H9 (cell line): ENCODE measurements around the gene COA7. TPM values are rescaled to one million over a fixed set of nuclear protein-coding genes. Genes with fewer than 3 reads are reported as not detected.

Source experiments
- DNase-seq: peaks from one replicate; pipeline ENCODE4 v3.0.0-alpha.2; 2017
- H2AFZ ChIP-seq: one replicate; pipeline ENCODE4 v1.6.1; 2013; ENCODE audit warnings: mild to moderate bottlenecking, low read length, control low read depth, moderate library complexity
- H2AK5ac ChIP-seq: 2 replicates; pipeline ENCODE4 v1.6.1; 2013; ENCODE audit warnings: low read length, control low read depth, mixed read lengths; ENCODE audit not compliant: insufficient read length
- H2BK120ac ChIP-seq: one replicate; pipeline ENCODE4 v1.6.1; 2013; ENCODE audit warnings: low read depth, mild to moderate bottlenecking, low read length, control low read depth, inconsistent platforms; ENCODE audit not compliant: poor library complexity, severe bottlenecking
- H2BK12ac ChIP-seq: 2 replicates; pipeline ENCODE4 v1.6.1; 2013; ENCODE audit warnings: low read length, control low read depth, mixed read lengths, low read depth; ENCODE audit not compliant: insufficient read length
- H2BK15ac ChIP-seq: 2 replicates; pipeline ENCODE4 v1.6.1; 2013; ENCODE audit warnings: low read depth, low read length, control low read depth
- H2BK20ac ChIP-seq: one replicate; pipeline ENCODE4 v1.6.1; 2013; ENCODE audit warnings: low read depth, mild to moderate bottlenecking, low read length, control low read depth, inconsistent platforms; ENCODE audit not compliant: poor library complexity, severe bottlenecking
- H2BK5ac ChIP-seq: 2 replicates; pipeline ENCODE4 v1.6.1; 2013; ENCODE audit warnings: low read length, control low read depth, mixed read lengths; ENCODE audit not compliant: insufficient read length
- H3K14ac ChIP-seq: 2 replicates; pipeline ENCODE4 v1.6.1; 2013; ENCODE audit warnings: low read length, control low read depth; ENCODE audit not compliant: insufficient read depth
- H3K18ac ChIP-seq: 2 replicates; pipeline ENCODE4 v1.6.1; 2013; ENCODE audit warnings: low read depth, mild to moderate bottlenecking, mixed read lengths, low read length, control low read depth; ENCODE audit not compliant: insufficient read length
- H3K23ac ChIP-seq: 2 replicates; pipeline ENCODE4 v1.6.1; 2013; ENCODE audit warnings: low read length, control low read depth, mixed read lengths, low read depth; ENCODE audit not compliant: insufficient read length
- H3K23me2 ChIP-seq: 2 replicates; pipeline ENCODE4 v1.6.1; 2013; ENCODE audit warnings: low read depth, mild to moderate bottlenecking, mixed read lengths, low read length, control low read depth; ENCODE audit not compliant: insufficient read length, poor library complexity, severe bottlenecking
- H3K27ac ChIP-seq: 2 replicates; pipeline ENCODE4 v1.5.1; 2013; ENCODE audit warnings: low read length, control low read depth, mixed read lengths, low read depth; ENCODE audit not compliant: insufficient read length
- H3K27me3 ChIP-seq: 2 replicates; pipeline ENCODE4 v1.6.1; 2013; ENCODE audit warnings: low read length, control low read depth, inconsistent platforms; ENCODE audit not compliant: insufficient read depth
- H3K4ac ChIP-seq: 2 replicates; pipeline ENCODE4 v1.6.1; 2013; ENCODE audit warnings: low read depth, mild to moderate bottlenecking, control low read depth, inconsistent platforms, low read length, moderate library complexity
- H3K4me1 ChIP-seq: 2 replicates; pipeline ENCODE4 v1.6.1; 2013; ENCODE audit warnings: low read length, control low read depth, inconsistent platforms; ENCODE audit not compliant: insufficient read depth
- H3K4me2 ChIP-seq: 2 replicates; pipeline ENCODE4 v1.6.1; 2013; ENCODE audit warnings: low read length, control low read depth, mixed read lengths; ENCODE audit not compliant: insufficient read length, insufficient read depth
- H3K56ac ChIP-seq: 2 replicates; pipeline ENCODE4 v1.6.1; 2013; ENCODE audit warnings: low read depth, mild to moderate bottlenecking, mixed read lengths, low read length, control low read depth; ENCODE audit not compliant: insufficient read length
- H3K79me1 ChIP-seq: 2 replicates; pipeline ENCODE4 v1.6.1; 2013; ENCODE audit warnings: low read depth, mild to moderate bottlenecking, moderate library complexity, low read length, control low read depth, inconsistent platforms; ENCODE audit not compliant: insufficient read depth, poor library complexity, severe bottlenecking
- H3K79me2 ChIP-seq: 2 replicates; pipeline ENCODE4 v1.6.1; 2013; ENCODE audit warnings: low read length, control low read depth, inconsistent platforms; ENCODE audit not compliant: insufficient read depth
- H3K9ac ChIP-seq: 2 replicates; pipeline ENCODE4 v1.6.1; 2013; ENCODE audit warnings: low read length, control low read depth, mixed read lengths; ENCODE audit not compliant: insufficient read length; ENCODE audit errors: extremely low read depth
- H3K9me3 ChIP-seq: one replicate; pipeline ENCODE4 v1.6.1; 2013; ENCODE audit warnings: low read depth, low read length, inconsistent platforms; ENCODE audit not compliant: control insufficient read depth
- H3T11ph ChIP-seq: one replicate; pipeline ENCODE4 v1.6.1; 2013; ENCODE audit warnings: mild to moderate bottlenecking, low read length, control low read depth, inconsistent platforms
- H4K20me1 ChIP-seq: one replicate; pipeline ENCODE4 v1.6.1; 2013; ENCODE audit not compliant: control insufficient read depth, insufficient read length, insufficient read depth
- H4K5ac ChIP-seq: 2 replicates; pipeline ENCODE4 v1.6.1; 2013; ENCODE audit warnings: low read depth, mild to moderate bottlenecking, mixed read lengths, low read length, control low read depth; ENCODE audit not compliant: insufficient read length
- H4K8ac ChIP-seq: replicated peaks from 2 replicates; pipeline ENCODE4 v1.6.1; 2013; ENCODE audit warnings: low read length, control low read depth, mixed read lengths, low read depth; ENCODE audit not compliant: insufficient read length
- H4K91ac ChIP-seq: 2 replicates; pipeline ENCODE4 v1.6.1; 2013; ENCODE audit warnings: low read depth, mild to moderate bottlenecking, moderate library complexity, mixed read lengths, low read length, control low read depth; ENCODE audit not compliant: insufficient read length
- H3K27ac Mint-ChIP-seq, 3 experiments: 2 replicates in 2 of 3; 3 replicates in 1 of 3; pipeline ENCODE4 v1.8.0; 2020 to 2021; ENCODE audit warnings: mixed read lengths in 3 of 3, mild to moderate bottlenecking in 1 of 3, moderate library complexity in 1 of 3
- H3K27me3 Mint-ChIP-seq: 2 replicates; pipeline ENCODE4 v1.8.0; 2021; ENCODE audit warnings: low read depth, mild to moderate bottlenecking, moderate library complexity, mixed read lengths
- H3K36me3 Mint-ChIP-seq, 3 experiments: 2 replicates in 2 of 3; 3 replicates in 1 of 3; pipeline ENCODE4 v1.8.0; 2020 to 2021; ENCODE audit warnings: low read depth in 3 of 3, mixed read lengths in 3 of 3; ENCODE audit not compliant: insufficient read depth in 1 of 3
- H3K4me1 Mint-ChIP-seq, 2 experiments: 2 replicates each; pipeline ENCODE4 v1.8.0; 2020; ENCODE audit warnings: mixed read lengths in 2 of 2
- H3K4me3 Mint-ChIP-seq, 2 experiments: 2 replicates in 1 of 2; 3 replicates in 1 of 2; pipeline ENCODE4 v1.8.0; 2020 to 2021; ENCODE audit warnings: mild to moderate bottlenecking in 2 of 2, mixed read lengths in 2 of 2, moderate library complexity in 1 of 2
- H3K9me3 Mint-ChIP-seq, 2 experiments: 2 replicates in 1 of 2; 3 replicates in 1 of 2; pipeline ENCODE4 v1.8.0; 2020; ENCODE audit warnings: mild to moderate bottlenecking in 2 of 2, mixed read lengths in 2 of 2, moderate library complexity in 1 of 2
- WGBS: extraction: QIAGEN DNeasy Blood & Tissue Kit; methylation state at CpG from one replicate; pipeline ENCODE4 v1.1.7; 2013; ENCODE audit warnings: missing lambda C conversion rate, low lambda C conversion rate, mixed read lengths; ENCODE audit not compliant: insufficient read length; ENCODE audit errors: extremely low coverage; 5-methylcytosine and 5-hydroxymethylcytosine counted together
- total RNA-seq: library from RNA; stranded (reverse); gene quantifications from 2 replicates; pipeline ENCODE4 v1.2.1, GENCODE V29; 2021
- TF ChIP-seq, protein P1 (sequence below): fragments of 200-600 bp; sonication (generic); conservative IDR thresholded peaks from 3 replicates; pipeline ENCODE4 v1.8.0; 2021; ENCODE audit warnings: antibody characterized with exemption, mild to moderate bottlenecking

The COA7 gene
- total RNA-seq, 1 experiment from 2014 or later, result 69.1 TPM

DNA sequence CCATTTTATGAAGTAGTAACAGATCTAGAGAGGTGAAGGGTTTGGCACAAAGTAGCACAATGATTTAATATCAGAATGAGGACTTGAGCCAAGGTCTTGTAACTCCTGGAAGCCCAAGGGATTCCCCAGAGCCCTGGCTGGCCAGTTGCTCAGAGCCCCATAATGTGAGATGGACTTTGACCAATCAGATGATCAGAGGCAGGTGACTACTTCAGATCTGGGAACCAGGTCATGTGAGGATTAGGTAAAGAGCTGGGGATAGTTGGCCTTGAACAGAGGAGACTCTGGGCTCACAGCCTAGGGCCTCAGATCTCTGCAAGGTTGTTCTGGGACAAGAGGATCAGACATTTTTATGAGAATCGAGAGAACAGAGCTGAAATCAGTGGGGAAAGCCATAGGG is 46.2 kb downstream of the COA7 start:
- Histone ChIP-seq H3T11ph (no peak overlapping the region), H3K79me2 (no peaks in the 10 kb centered on the region), H3K9me3 (no peaks in the 10 kb centered on the region), H2BK12ac (no peak overlapping the region), H3K14ac (no peak overlapping the region), H4K91ac (no peak overlapping the region), H3K23me2 (no peaks in the 10 kb centered on the region), H2AK5ac (no peak overlapping the region), H2BK120ac (no peak overlapping the region), H4K20me1 (no peaks in the 10 kb centered on the region), H3K4ac (no peak overlapping the region), H3K56ac (no peak overlapping the region), H3K23ac (no peak overlapping the region), H3K9ac (no peak overlapping the region), H3K27me3 (no peaks in the 10 kb centered on the region), H3K79me1 (no peaks in the 10 kb centered on the region), H3K4me1 (no peaks in the 10 kb centered on the region), H2BK5ac (no peak overlapping the region), H2AFZ (no peak overlapping the region), H3K4me2 (no peak overlapping the region), H2BK20ac (no peak overlapping the region), H4K5ac (no peak overlapping the region), H3K27ac (no peak overlapping the region), H2BK15ac (no peak overlapping the region), H4K8ac (no peak overlapping the region), H3K18ac (no peak overlapping the region)
- Mint-ChIP-seq H3K4me3 (no peak overlapping the region), H3K36me3 (no peaks in the 10 kb centered on the region), H3K9me3 (no peaks in the 10 kb centered on the region), H3K27me3 (peaks cover 2% of the 10 kb centered on the region; the same call in 1 of the 2 replicates), H3K27ac (no peak overlapping the region), H3K4me1 (peaks cover 0 to 6% of the 10 kb centered on the region in 2 experiments; a peak in 2 of 4 replicates)
- TF ChIP-seq, protein P1, sequence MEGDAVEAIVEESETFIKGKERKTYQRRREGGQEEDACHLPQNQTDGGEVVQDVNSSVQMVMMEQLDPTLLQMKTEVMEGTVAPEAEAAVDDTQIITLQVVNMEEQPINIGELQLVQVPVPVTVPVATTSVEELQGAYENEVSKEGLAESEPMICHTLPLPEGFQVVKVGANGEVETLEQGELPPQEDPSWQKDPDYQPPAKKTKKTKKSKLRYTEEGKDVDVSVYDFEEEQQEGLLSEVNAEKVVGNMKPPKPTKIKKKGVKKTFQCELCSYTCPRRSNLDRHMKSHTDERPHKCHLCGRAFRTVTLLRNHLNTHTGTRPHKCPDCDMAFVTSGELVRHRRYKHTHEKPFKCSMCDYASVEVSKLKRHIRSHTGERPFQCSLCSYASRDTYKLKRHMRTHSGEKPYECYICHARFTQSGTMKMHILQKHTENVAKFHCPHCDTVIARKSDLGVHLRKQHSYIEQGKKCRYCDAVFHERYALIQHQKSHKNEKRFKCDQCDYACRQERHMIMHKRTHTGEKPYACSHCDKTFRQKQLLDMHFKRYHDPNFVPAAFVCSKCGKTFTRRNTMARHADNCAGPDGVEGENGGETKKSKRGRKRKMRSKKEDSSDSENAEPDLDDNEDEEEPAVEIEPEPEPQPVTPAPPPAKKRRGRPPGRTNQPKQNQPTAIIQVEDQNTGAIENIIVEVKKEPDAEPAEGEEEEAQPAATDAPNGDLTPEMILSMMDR, result no peak
- DNase-seq, result no peak
- no CpG with 5 or more reads among the region's 1 CpG for WGBS
